Measurements from ENCODE around the gene GMPPB.

DNA sequence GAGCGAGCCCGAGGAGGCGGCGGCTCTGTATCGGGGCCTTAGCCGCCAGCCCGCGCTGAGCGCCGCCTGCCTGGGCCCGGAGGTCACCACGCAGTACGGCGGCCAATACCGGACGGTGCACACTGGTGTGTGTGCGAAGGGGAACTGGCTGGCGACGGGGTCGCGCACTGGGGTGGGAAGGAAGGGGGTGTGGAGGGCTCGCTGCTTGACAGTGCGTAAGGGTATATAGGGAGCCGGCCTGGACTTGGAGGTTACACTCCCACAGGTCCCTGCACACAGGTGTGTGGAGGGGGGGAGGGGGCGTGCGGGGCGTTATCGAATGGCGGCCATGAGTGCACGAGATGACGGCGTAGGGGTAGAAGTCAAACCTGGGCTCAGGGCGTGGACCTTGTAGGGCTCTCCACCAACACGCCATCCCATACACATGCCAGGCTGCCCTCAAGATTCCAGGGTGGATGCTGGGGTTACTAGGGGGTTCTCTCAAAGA, 49.2 kb downstream of the GMPPB start:
- no peak for TF ChIP-seq ATF6 (CRISPR knock-in tag; IDR thresholded peaks at IDR 0.05)
- TF ChIP-seq E2F1 (CRISPR knock-in tag; IDR thresholded peaks at IDR 0.05) = no peak
- no peak for TF ChIP-seq SP1 (CRISPR knock-in tag; conservative IDR thresholded peaks at IDR 0.05)
- TF ChIP-seq ZNF416 (CRISPR knock-in tag; IDR thresholded peaks at IDR 0.05) = no peak
- no peak for TF ChIP-seq ZNF232 (CRISPR knock-in tag; IDR thresholded peaks at IDR 0.05)
- no peak for TF ChIP-seq CTCF (IDR thresholded peaks at IDR 0.05)
- 0 out of 2 replicates have a peak, but pooled peaks have one; percentile 72 for TF ChIP-seq ARID4B (CRISPR knock-in tag; IDR thresholded peaks at IDR 0.05; ENCODE audit: borderline replicate concordance)
- TF ChIP-seq FOXJ3 (CRISPR knock-in tag; IDR thresholded peaks at IDR 0.05; ENCODE audit: borderline replicate concordance) = no peak
- TF ChIP-seq IRF2 (CRISPR knock-in tag; IDR thresholded peaks at IDR 0.05; ENCODE audit: borderline replicate concordance, low read depth) = no peak

All from WTC11 (cell line).